D721Med (cell line): ENCODE measurements around the gene USB1.

ENCODE experiments used
- DNase-seq: peaks from one replicate; pipeline ENCODE4 v3.0.0; 2011; ENCODE audit warnings: low spot score; ENCODE audit not compliant: insufficient read length
- FAIRE-seq: peaks from 2 replicates; lab custom pipeline; 2011; peaks lifted over from hg19 to GRCh38; lab: Jason Lieb, UNC
- TF ChIP-seq, protein P1 (sequence below): IDR thresholded peaks from 2 replicates; pipeline ENCODE4 v1.5.1; 2012; ENCODE audit warnings: mild to moderate bottlenecking, control low read depth; ENCODE audit not compliant: insufficient read depth; ENCODE audit errors: missing control alignments

Gene USB1

DNA sequence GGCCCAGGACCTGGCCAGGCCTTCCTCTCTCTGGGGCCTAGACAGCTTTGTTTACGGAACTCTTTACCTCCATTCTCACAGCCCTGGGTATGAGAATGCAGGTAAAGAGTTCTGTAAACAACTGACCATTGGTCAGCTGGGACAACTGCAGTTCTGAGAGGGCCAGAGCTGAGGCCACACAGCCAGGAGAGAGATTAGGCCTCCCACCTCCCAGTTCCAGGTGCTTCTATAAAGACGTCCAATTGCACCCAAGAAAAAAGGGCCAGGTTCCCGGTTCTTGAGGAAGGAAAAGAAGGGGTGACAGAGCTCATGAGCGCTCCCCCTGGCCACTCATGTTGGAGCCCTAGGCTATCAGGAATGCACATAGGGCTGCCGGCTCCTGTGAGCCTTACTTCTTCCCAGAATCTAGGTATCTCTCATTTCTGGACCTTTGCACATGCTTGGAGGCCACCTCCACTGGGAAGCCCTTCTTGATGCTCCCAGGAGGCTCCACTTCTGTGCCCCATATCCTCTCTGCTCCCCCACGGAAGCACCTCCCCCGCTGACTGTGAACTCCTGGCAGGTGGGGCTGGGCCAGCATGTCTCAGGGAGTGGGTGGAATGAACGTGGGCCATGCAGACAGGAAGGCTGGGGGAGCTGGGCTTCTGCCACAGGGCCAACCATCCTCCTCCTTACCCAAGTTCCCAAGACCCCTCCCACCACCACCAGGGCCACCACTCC is 43.4 kb upstream of the USB1 start:
- FAIRE-seq = no peak
- DNase-seq = no peak
- TF ChIP-seq, protein P1, sequence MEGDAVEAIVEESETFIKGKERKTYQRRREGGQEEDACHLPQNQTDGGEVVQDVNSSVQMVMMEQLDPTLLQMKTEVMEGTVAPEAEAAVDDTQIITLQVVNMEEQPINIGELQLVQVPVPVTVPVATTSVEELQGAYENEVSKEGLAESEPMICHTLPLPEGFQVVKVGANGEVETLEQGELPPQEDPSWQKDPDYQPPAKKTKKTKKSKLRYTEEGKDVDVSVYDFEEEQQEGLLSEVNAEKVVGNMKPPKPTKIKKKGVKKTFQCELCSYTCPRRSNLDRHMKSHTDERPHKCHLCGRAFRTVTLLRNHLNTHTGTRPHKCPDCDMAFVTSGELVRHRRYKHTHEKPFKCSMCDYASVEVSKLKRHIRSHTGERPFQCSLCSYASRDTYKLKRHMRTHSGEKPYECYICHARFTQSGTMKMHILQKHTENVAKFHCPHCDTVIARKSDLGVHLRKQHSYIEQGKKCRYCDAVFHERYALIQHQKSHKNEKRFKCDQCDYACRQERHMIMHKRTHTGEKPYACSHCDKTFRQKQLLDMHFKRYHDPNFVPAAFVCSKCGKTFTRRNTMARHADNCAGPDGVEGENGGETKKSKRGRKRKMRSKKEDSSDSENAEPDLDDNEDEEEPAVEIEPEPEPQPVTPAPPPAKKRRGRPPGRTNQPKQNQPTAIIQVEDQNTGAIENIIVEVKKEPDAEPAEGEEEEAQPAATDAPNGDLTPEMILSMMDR = no peak

DNA sequence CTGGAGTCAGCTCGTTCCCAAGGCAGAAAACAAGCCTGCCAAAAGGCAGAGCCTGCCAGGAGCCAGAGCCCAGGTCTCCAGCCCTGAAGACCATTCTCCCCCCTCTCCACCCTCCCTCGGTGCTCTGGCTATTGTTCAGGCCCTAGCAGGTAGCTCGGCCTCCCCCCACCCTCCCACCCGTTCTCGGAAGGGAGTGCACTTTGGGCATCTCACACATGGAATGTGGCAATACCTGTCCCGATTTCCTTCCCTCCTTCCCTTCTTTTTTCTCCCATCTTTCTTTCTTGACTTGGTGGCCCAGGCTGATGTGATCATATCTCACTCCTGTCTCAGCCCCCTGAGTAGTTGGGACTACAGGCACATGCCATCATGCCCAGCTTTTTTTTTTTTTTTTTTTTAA is 42.7 kb upstream of the USB1 start:
- TF ChIP-seq, protein P1 = no peak
- no peak for FAIRE-seq

DNA sequence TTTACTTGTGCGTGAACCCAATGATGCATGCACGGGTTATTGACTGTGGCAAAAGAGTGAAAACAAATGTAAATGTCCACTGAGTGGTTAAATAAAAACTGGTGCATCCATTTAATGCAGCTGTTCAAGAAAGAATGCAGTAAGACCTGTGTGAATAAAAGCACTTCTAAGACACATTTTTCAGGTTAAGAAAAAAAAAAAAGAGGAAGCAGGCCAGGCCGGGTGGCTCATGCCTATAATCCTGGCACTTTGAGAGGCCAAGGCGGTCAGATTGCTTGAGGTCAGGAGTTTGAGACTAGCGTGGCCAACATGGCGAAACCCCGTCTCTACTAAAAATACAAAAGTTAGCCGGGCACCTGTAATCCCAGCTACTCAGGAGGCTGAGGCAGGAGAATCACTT is 42.1 kb upstream of the USB1 start:
- TF ChIP-seq, protein P1 = no peak
- FAIRE-seq = no peak

More for the DNA sequence above, 42.7 kb upstream of the USB1 start:
- DNase-seq = no peak

DNA sequence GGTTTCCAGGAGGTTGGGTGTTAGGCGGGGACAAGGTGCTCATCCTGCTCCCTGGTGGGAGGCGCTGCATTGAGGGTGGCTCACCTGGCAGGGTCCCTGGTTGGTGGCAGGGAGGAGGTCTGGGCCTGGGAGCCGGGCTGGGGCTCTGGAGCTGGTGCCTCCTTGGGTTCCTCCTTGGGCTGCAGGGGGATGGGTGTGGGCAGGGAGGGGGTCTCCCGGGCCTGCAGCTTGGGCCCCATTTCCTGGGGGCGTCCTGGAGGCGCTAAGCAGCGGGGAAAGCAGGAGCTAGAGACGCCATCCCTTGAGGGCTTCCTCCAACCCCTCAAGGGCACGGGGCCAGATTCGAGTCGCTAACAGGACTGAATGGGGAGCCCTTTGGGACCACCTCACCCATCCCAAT is 41.4 kb upstream of the USB1 start:
- DNase-seq = no peak
- TF ChIP-seq, protein P1 = no peak
- no peak for FAIRE-seq

More for the DNA sequence above, 42.1 kb upstream of the USB1 start:
- no peak for DNase-seq

DNA sequence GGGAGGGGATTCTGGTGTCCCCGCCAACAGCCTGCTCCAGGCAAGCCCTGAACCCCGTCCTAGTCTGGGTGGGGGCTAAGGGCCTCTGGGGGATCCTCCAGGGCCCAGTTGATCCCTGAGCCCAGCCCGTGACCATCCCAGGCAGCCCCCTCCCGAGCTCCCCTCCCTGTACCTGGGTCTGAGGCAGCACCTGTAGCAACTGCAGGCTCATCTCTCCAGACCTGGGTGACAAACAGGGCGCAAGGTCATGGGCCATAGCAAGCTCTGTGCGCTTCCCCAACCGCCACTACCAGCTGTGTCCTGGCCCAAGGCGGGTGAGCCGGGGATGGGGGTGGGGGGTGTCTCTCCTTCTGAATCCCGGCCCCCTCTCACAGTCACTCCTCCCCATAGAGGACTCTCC is 40.9 kb upstream of the USB1 start:
- no peak for FAIRE-seq
- no peak for DNase-seq
- TF ChIP-seq, protein P1 = no peak

DNA sequence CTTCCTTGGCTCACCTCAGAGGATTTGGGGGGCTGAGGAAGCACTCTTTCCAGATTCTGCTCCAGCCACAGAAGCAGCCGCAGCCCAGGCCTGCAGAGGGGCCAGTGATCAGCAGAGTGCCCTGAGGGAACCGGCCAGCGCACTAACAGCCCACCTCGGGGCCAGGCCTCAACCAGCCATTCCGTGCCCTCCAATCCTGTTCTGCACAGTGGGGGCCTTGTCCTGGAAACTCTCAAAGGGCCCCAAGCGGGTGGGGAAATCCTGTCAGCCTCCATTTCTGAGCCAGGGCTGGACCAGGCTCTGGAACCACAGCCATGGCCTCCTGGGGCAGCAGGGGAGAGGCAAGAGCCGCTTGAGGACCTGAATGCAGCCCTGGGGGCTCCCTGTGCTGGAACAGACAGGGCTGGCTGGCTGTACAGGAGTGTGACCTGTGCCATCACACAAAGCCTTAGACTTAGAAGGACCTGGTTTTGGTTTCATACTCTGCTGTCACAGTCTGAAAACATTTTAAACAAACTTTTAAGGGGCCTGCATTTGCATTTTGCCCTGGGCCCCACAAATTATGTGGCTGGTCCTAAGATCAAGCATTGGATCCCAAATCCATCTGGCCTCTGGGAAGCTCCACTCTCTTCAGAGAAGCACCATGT is 40.3 kb upstream of the USB1 start:
- FAIRE-seq = no peak
- TF ChIP-seq, protein P1 = no peak
- DNase-seq = no peak

DNA sequence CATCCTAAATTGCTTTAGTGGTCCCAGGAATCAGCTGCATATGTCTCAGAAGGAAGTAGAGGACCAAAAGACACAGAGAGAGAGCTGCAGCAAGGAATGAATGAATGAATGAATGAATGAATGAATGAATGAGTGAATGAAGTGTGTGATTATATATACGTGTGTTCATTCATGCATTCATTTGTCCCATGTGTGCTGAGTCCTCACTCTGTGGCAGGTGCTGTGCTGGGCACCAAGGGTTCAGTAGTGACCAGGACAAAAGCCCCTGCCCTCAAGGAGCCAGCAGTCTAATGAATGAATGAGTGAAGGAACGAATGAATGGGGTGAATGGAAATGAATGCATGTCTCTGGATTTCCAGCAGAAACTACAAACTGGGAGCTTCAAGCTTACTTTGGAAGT is 39.7 kb upstream of the USB1 start:
- TF ChIP-seq, protein P1 = no peak
- DNase-seq = no peak
- no peak for FAIRE-seq
